Dedifferentiated amniotic fluid mesenchymal stem cell (primary cell): ENCODE data around the gene CCL11.
"Not testable (repeated sequence)": the region's sequence is repeated elsewhere in the genome, so short reads cannot be mapped to it uniquely, and the experiment has no call there.

Source experiments
- DNase-seq: peaks from one replicate; pipeline ENCODE4 v3.0.0-alpha.2; 2016; ENCODE audit errors: extremely low spot score

The CCL11 gene

GRCh38 chr17:34307110-34307509, 21.6 kb downstream of the CCL11 start:
- peak; percentile 34 for DNase-seq

- no peak for DNase-seq
Observed at GRCh38 chr17:34308371-34308770, 22.8 kb downstream of the CCL11 start.

GRCh38 chr17:34311291-34311690, 25.7 kb downstream of the CCL11 start:
- DNase-seq, result no peak

- peak; percentile 23 for DNase-seq
Observed at GRCh38 chr17:34312080-34312479, 26.5 kb downstream of the CCL11 start.

GRCh38 chr17:34313164-34313563, 27.6 kb downstream of the CCL11 start:
- peak; percentile 44 for DNase-seq

- peak; percentile 78 for DNase-seq
Observed at GRCh38 chr17:34314279-34314678, 28.7 kb downstream of the CCL11 start.

- DNase-seq, result no peak
Observed at GRCh38 chr17:34318474-34318873, 32.9 kb downstream of the CCL11 start.

- no peak for DNase-seq
Observed at GRCh38 chr17:34319039-34319483, 33.5 kb downstream of the CCL11 start, which contains the start of gene CCL8. Gene CCL8, plus strand, starts transcription at chr17:34319435. Its CDS starts 67 bp downstream, at chr17:34319502.

GRCh38 chr17:34321964-34322363, 36.4 kb downstream of the CCL11 start:
- DNase-seq, result no peak

- DNase-seq, result not testable (repeated sequence)
Observed at GRCh38 chr17:34327580-34327979, 42.0 kb downstream of the CCL11 start.

GRCh38 chr17:34337701-34338100, 52.2 kb downstream of the CCL11 start:
- no peak for DNase-seq
